GM13976 (cell line): ENCODE results near the gene POLL.
A peak's percentile ranks its signal among the peaks of the same experiment; 100 is the strongest.

Source experiments
- DNase-seq: peaks from one replicate; pipeline ENCODE4 v3.0.0; 2012; ENCODE audit warnings: low spot score
- CTCF ChIP-seq: IDR thresholded peaks from 2 replicates; pipeline ENCODE4 v1.5.1; 2012; ENCODE audit warnings: borderline replicate concordance, mild to moderate bottlenecking; ENCODE audit not compliant: insufficient read depth; ENCODE audit errors: extremely low read depth, missing control alignments, control extremely low read depth
- in situ Hi-C: fragments of 300-500 bp; cut with MboI; formaldehyde crosslinking; loops from one replicate; pipeline ENCODE4 v1.12.0; 2022; ENCODE audit warnings: low sequenced_read_pairs, mixed read lengths, inconsistent platforms; ENCODE audit not compliant: unreplicated experiment

POLL gene

GRCh38 chr10:101559596-101560297, 28.3 kb downstream of the POLL start:
- TF ChIP-seq CTCF = no peak
- DNase-seq = no peak
- in situ Hi-C loops = loop anchor here (25.0 kb wide), 2 partner anchors 247 to 347 kb away; no protein-coding TSS in a partner anchor

- DNase-seq = peak; percentile 36
- in situ Hi-C loops = loop anchor here (25.0 kb wide), 2 partner anchors 247 to 347 kb away; no protein-coding TSS in a partner anchor
- no peak for TF ChIP-seq CTCF
Measured at GRCh38 chr10:101558671-101559595, 29.1 kb downstream of the POLL start.

- no peak for TF ChIP-seq CTCF
- DNase-seq = peak; percentile 45
- in situ Hi-C loops = loop anchor here (25.0 kb wide), 2 partner anchors 246 to 346 kb away; no protein-coding TSS in a partner anchor
Measured at GRCh38 chr10:101558204-101558603, 29.9 kb downstream of the POLL start.

GRCh38 chr10:101557541-101557940, 30.5 kb downstream of the POLL start:
- no peak for DNase-seq
- no peak for TF ChIP-seq CTCF
- in situ Hi-C loops = loop anchor here (25.0 kb wide), 2 partner anchors 245 to 345 kb away; no protein-coding TSS in a partner anchor

- in situ Hi-C loops = loop anchor here (25.0 kb wide), 2 partner anchors 240 to 340 kb away; no protein-coding TSS in a partner anchor
- TF ChIP-seq CTCF = no peak
Measured at GRCh38 chr10:101552442-101552841, 35.6 kb downstream of the POLL start.

GRCh38 chr10:101550965-101551364, 37.1 kb downstream of the POLL start:
- no peak for TF ChIP-seq CTCF
- no peak for DNase-seq
- in situ Hi-C loops = loop anchor here (25.0 kb wide), 2 partner anchors 239 to 339 kb away; no protein-coding TSS in a partner anchor

More at GRCh38 chr10:101552442-101552841, 35.6 kb downstream of the POLL start:
- DNase-seq = no peak
